Panc1 (cell line): ENCODE data around the gene GPX3.

Experiments
- CTCF ChIP-seq: fragments of 450-650 bp; IDR thresholded peaks from 2 replicates; pipeline ENCODE4 v1.5.1; 2017; ENCODE audit warnings: mild to moderate bottlenecking
- SIN3A ChIP-seq: IDR thresholded peaks from 2 replicates; pipeline ENCODE4 v1.6.1; 2012; ENCODE audit warnings: low read depth, mild to moderate bottlenecking, low read length, moderate library complexity, borderline replicate concordance; ENCODE audit not compliant: insufficient read depth

GRCh38 chr5:151042453-151043093, 22.2 kb downstream of the GPX3 start:
- TF ChIP-seq CTCF (no peak), SIN3A (no peak)
